Kidney (tissue), 14 donors: ENCODE results near the gene FCN1. TPM values are rescaled to one million over a fixed set of nuclear protein-coding genes. Genes with fewer than 3 reads are reported as not detected.

Experiments used
- DNase-seq, 5 donors: peaks; one replicate each; pipeline ENCODE4 v3.0.0-alpha.2; 2013 to 2020
- FAIRE-seq: peaks from 2 replicates; lab custom pipeline; 2012; peaks lifted over from hg19 to GRCh38; lab: Jason Lieb, UNC
- H3K27ac ChIP-seq, 2 donors: one replicate each; pipeline ENCODE4 v1.7.0; 2013; ENCODE audit warnings: low read depth in 2 of 2, low read length in 2 of 2, inconsistent platforms in 1 of 2
- H3K27me3 ChIP-seq: one replicate; pipeline ENCODE4 v1.7.1; 2013; ENCODE audit warnings: low read length, inconsistent platforms; ENCODE audit not compliant: control insufficient read depth, insufficient read depth
- H3K36me3 ChIP-seq, 3 donors: one replicate each; pipeline versions ENCODE4 v1.7.0 to v1.7.1; 2013; ENCODE audit warnings: low read length in 3 of 3, control low read depth in 1 of 3, inconsistent platforms in 1 of 3; ENCODE audit not compliant: insufficient read depth in 3 of 3, control insufficient read depth in 2 of 3
- H3K4me1 ChIP-seq, 3 donors: one replicate each; pipeline versions ENCODE4 v1.7.0 to v1.7.1; 2013; ENCODE audit warnings: low read length in 3 of 3, inconsistent platforms in 1 of 3, low read depth in 1 of 3; ENCODE audit not compliant: control insufficient read depth in 2 of 3, insufficient read depth in 2 of 3
- H3K4me3 ChIP-seq, 3 donors: one replicate each; pipeline versions ENCODE4 v1.7.0 to v1.8.1; 2013; ENCODE audit warnings: low read length in 3 of 3, control low read depth in 1 of 3, inconsistent platforms in 1 of 3
- H3K9ac ChIP-seq, 3 donors: one replicate each; pipeline versions ENCODE4 v1.7.0 to v1.7.1; 2013; ENCODE audit warnings: low read length in 3 of 3, control low read depth in 1 of 3, inconsistent platforms in 1 of 3
- H3K9me3 ChIP-seq, 3 donors: one replicate each; pipeline versions ENCODE4 v1.7.0 to v1.7.1; 2013; ENCODE audit warnings: low read length in 3 of 3, control low read depth in 1 of 3, inconsistent platforms in 1 of 3; ENCODE audit not compliant: control insufficient read depth in 2 of 3, insufficient read depth in 1 of 3
- CTCF ChIP-seq: IDR thresholded peaks from 3 replicates; pipeline ENCODE4 v1.5.1; 2012; ENCODE audit warnings: mild to moderate bottlenecking, moderate library complexity, borderline replicate concordance; ENCODE audit not compliant: insufficient read depth; ENCODE audit errors: extremely low read depth
- intact Hi-C: fragments of 100-400 bp; cut with DNase I; formaldehyde crosslinking; loops from one replicate; pipeline ENCODE4 v1.11.1; 2022
- polyA plus RNA-seq: library from polyadenylated mRNA; stranded (reverse); fragments of 350-450 nt; fragmentation: Illumina TruSeq; extraction: RNeasy Lipid Tissue Mini Kit (QIAGEN cat#74804); gene quantifications from one replicate; pipeline ENCODE4 v1.2.3, GENCODE V29; 2014; ENCODE audit warnings: low read depth, low replicate concordance; ENCODE audit not compliant: insufficient read depth
- total RNA-seq: library from RNA; stranded (reverse); fragmentation: NEBNext Ultra II Directional; extraction: Animal tissue kit (Norgen Biotek cat#: 25700); gene quantifications from one replicate; pipeline ENCODE4 v1.2.1, GENCODE V29; 2021
- donor health status: control.
- donor health status: control.
- donor health status: control.
- donor health status: control.
- donor health status: control.
- donor health status: DM: yes; HTN: yes; CAD: no.
- donor health status: Normal renal cell carcinoma (clear cell type).

Gene FCN1
- total and polyA plus RNA-seq, 2 donors from 2014 or later = 3.2 to 13.0 TPM

- Histone ChIP-seq H3K36me3 (no peaks in the 10 kb centered on the region), H3K4me1 (no peaks in the 10 kb centered on the region), H3K9me3 (no peaks in the 10 kb centered on the region), H3K27ac (no peak overlapping the region), H3K27me3 (no peaks in the 10 kb centered on the region), H3K4me3 (no peak overlapping the region), H3K9ac (no peak overlapping the region)
- no peak for TF ChIP-seq CTCF
- DNase-seq (peak in 2 of 5 donors; percentile 24 to 55), FAIRE-seq (no peak)
- intact Hi-C loops = no loop called here
These were observed 54.3 kb downstream of the FCN1 start for GRCh38 chr9:134863306-134863902.

- H3K9me3 ChIP-seq = no peaks in the 10 kb centered on the region
- intact Hi-C loops = no loop called here
- H3K4me1 ChIP-seq = no peaks in the 10 kb centered on the region
- H3K9ac ChIP-seq = no peak overlapping the region
- no peak for TF ChIP-seq CTCF
- H3K27ac ChIP-seq = no peak overlapping the region
- no peak for FAIRE-seq
- no peak overlapping the region for H3K4me3 ChIP-seq
- no peaks in the 10 kb centered on the region for H3K27me3 ChIP-seq
- no peaks in the 10 kb centered on the region for H3K36me3 ChIP-seq
- peak in 1 of 5 donors; percentile 35 for DNase-seq
These were observed 55.9 kb downstream of the FCN1 start for GRCh38 chr9:134861595-134862334.

- H3K9me3 ChIP-seq = no peaks in the 10 kb centered on the region
- no peak overlapping the region for H3K4me3 ChIP-seq
- no peak overlapping the region for H3K9ac ChIP-seq
- no peak for TF ChIP-seq CTCF
- intact Hi-C loops = no loop called here
- DNase-seq = no peak
- H3K27ac ChIP-seq = no peak overlapping the region
- H3K4me1 ChIP-seq = no peaks in the 10 kb centered on the region
- no peak for FAIRE-seq
- no peaks in the 10 kb centered on the region for H3K27me3 ChIP-seq
- H3K36me3 ChIP-seq = no peaks in the 10 kb centered on the region
These were observed 57.2 kb downstream of the FCN1 start for GRCh38 chr9:134860510-134860909.
